GM12892 (cell line): Measurements from ENCODE around the gene C4A.

Source experiments
- POLR2A ChIP-seq: IDR thresholded peaks from 2 replicates; pipeline ENCODE4 v1.6.1; 2011; ENCODE audit warnings: low read depth, low read length, control low read depth
- POLR2AphosphoS5 ChIP-seq: IDR thresholded peaks from 2 replicates; pipeline ENCODE4 v1.6.1; 2011; ENCODE audit warnings: low read depth, low read length, control low read depth
- TAF1 ChIP-seq: IDR thresholded peaks from 2 replicates; pipeline ENCODE4 v1.6.1; 2011; ENCODE audit warnings: low read depth, mild to moderate bottlenecking, control low read depth, low read length, borderline replicate concordance

GRCh38 chr6:31966997-31967925, 14.6 kb upstream of the C4A start:
- TF ChIP-seq POLR2AphosphoS5 (no peak), POLR2A (no peak), TAF1 (no peak)
